Ovary (tissue), 3 donors: Measurements from ENCODE around the gene SPIN1.
"Not testable (repeated sequence)": the region's sequence is repeated elsewhere in the genome, so short reads cannot be mapped to it uniquely, and the experiment has no call there.

Experiments
- POLR2A ChIP-seq: fragments of 450-650 bp; IDR thresholded peaks from one replicate; pipeline ENCODE4 v1.6.1; 2017; ENCODE audit warnings: antibody characterized with exemption, mild to moderate bottlenecking, moderate library complexity
- TF ChIP-seq, protein P1 (sequence below), 3 donors: fragments of 450-650 bp in 2 of 3; fragments of 200-600 bp in 1 of 3; IDR thresholded peaks; one replicate each; pipeline versions ENCODE4 v1.5.1 to v1.8.0; 2016 to 2022; ENCODE audit warnings: antibody characterized with exemption in 3 of 3, mild to moderate bottlenecking in 1 of 3
- donor health status: DM: no; HTN: no; CAD: no.

DNA sequence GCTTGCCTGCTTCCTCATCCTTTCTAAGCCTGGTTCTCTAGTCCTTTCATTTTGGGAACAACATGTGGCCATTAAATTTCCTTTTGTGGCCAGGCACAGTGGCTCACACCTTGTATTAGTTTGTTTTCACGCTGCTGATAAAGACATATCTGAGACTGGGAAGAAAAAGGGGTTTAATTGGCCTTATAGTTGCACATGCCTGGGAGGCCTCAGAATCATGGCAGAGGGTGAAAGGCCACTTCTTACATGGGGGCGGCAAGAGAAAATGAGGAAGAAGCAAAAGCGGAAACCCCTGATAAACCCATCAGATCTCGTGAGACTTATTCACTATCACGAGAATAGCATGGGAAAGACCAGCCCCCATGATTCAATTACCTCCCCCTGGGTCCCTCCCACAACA is 37.9 kb upstream of the SPIN1 start:
- TF ChIP-seq, protein P1, sequence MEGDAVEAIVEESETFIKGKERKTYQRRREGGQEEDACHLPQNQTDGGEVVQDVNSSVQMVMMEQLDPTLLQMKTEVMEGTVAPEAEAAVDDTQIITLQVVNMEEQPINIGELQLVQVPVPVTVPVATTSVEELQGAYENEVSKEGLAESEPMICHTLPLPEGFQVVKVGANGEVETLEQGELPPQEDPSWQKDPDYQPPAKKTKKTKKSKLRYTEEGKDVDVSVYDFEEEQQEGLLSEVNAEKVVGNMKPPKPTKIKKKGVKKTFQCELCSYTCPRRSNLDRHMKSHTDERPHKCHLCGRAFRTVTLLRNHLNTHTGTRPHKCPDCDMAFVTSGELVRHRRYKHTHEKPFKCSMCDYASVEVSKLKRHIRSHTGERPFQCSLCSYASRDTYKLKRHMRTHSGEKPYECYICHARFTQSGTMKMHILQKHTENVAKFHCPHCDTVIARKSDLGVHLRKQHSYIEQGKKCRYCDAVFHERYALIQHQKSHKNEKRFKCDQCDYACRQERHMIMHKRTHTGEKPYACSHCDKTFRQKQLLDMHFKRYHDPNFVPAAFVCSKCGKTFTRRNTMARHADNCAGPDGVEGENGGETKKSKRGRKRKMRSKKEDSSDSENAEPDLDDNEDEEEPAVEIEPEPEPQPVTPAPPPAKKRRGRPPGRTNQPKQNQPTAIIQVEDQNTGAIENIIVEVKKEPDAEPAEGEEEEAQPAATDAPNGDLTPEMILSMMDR (IDR thresholded peaks at IDR 0.05): not testable (repeated sequence)
- TF ChIP-seq POLR2A: not testable (repeated sequence)
